ENCODE results near the gene KCND3.

- TF ChIP-seq CTCF (conservative IDR thresholded peaks at IDR 0.05; ENCODE audit: low read depth in 2 of 2) (no peak), CREB1 (CRISPR knock-in tag; IDR thresholded peaks at IDR 0.05; ENCODE audit: low read depth) (no peak), EZH2 (IDR thresholded peaks at IDR 0.05; ENCODE audit: low read depth, unreplicated experiment) (no peak), REST (IDR thresholded peaks at IDR 0.05; ENCODE audit: unreplicated experiment) (no peak), POLR2AphosphoS5 (IDR thresholded peaks at IDR 0.05; ENCODE audit: low read depth) (no peak), NANOG (IDR thresholded peaks at IDR 0.05; ENCODE audit: borderline replicate concordance) (no peak), EZH2phosphoT487 (IDR thresholded peaks at IDR 0.05; ENCODE audit: unreplicated experiment) (no peak), ZNF331 (CRISPR knock-in tag; IDR thresholded peaks at IDR 0.05; ENCODE audit: low read depth) (no peak), ETS1 (IDR thresholded peaks at IDR 0.05) (no peak), JUNB (IDR thresholded peaks at IDR 0.05; ENCODE audit: unreplicated experiment) (no peak), ZNF114 (CRISPR knock-in tag; IDR thresholded peaks at IDR 0.05) (no peak), STAT1 (IDR thresholded peaks at IDR 0.05; ENCODE audit: unreplicated experiment) (no peak), ZNF462 (CRISPR knock-in tag; IDR thresholded peaks at IDR 0.05) (no peak)
These were observed 202.7 kb downstream of the KCND3 start for GRCh38 chr1:111786669-111787207.
